ENCODE data around the gene TMEM9.

Gene TMEM9

DNA sequence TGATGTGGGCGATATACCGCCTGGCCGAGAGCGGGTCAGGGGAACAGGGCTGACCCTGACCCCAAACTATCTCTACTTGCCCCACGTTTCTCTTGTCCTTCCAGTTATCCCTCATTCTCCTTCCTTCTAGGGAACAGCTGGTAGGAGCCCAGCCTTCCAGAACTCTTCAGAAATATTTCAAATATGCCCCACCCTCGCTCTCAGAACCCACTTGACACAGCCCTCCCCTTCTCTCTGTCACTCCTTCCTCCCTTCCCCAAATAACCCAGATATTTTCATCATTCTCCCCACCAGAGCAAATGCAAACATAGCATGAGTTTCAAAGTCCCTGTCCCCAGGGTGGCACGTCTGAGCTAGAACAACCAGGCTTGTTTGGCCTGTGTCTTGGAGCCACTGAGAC is 43.1 kb downstream of the TMEM9 start:
- peaks cover 3% of the 10 kb centered on the region for H3K4me1 ChIP-seq (ENCODE audit: control insufficient read depth, insufficient read depth, low read length)
- peaks cover 68% of the 10 kb centered on the region for H3K27me3 ChIP-seq (ENCODE audit: control insufficient read depth, insufficient read depth, low read length)
- no peaks in the 10 kb centered on the region for H3K9me3 ChIP-seq (replicated peaks; ENCODE audit: low read length)
- no peaks in the 10 kb centered on the region for H3K36me3 ChIP-seq (ENCODE audit: insufficient read depth, low read length)
- no peak overlapping the region for H3K4me3 ChIP-seq (ENCODE audit: low read length)
- H3K9ac ChIP-seq (ENCODE audit: low read depth, low read length), result no peak overlapping the region
- H3K4me2 ChIP-seq (ENCODE audit: low read length), result no peak overlapping the region

DNA sequence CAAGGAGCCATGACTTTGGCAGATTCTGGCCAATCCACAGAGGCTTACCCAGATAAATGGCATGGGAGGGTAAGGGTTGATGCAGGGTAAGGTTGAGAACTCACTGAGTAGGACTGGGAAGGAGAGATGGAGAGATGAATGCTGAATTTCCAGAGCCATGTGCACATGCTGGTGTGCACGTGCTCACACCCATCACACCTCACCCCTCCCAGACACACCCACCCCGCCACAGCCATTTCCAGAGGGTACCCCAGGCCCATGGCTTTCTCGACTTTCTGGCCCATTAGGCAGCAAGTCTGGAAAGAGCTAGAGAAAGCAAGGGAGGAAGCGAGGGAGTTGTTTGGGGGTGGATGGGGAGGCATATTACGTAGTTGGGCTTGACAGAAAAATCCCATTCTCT is 43.7 kb downstream of the TMEM9 start:
- no peak overlapping the region for H3K4me2 ChIP-seq (ENCODE audit: low read length)
- no peak overlapping the region for H3K4me3 ChIP-seq (ENCODE audit: low read length)
- H3K36me3 ChIP-seq (ENCODE audit: insufficient read depth, low read length), result no peaks in the 10 kb centered on the region
- peaks cover 3% of the 10 kb centered on the region for H3K4me1 ChIP-seq (ENCODE audit: control insufficient read depth, insufficient read depth, low read length)
- H3K9ac ChIP-seq (ENCODE audit: low read depth, low read length), result no peak overlapping the region
- H3K9me3 ChIP-seq (replicated peaks; ENCODE audit: low read length), result no peaks in the 10 kb centered on the region
- H3K27me3 ChIP-seq (ENCODE audit: control insufficient read depth, insufficient read depth, low read length), result peaks cover 67% of the 10 kb centered on the region

DNA sequence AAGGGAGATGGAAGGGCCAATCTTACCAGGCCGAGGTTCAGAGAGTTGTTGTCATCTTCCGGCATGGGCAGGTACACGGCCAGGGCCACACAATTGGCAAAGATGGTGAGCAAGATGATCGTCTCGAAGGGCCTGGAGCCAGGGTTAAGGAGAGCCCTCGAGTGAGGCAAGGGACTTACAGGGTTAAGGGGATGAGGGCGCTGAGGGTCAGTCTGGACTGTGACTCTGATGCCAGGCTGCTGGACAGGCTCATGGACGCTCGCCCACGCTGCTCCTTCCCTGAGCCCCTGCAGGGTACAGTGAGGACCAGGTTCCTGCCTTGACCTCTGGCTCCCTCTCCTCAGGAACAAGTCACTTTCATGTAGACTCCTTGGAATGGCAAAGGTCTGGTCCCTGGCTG is 44.1 kb downstream of the TMEM9 start:
- peaks cover 3% of the 10 kb centered on the region for H3K4me1 ChIP-seq (ENCODE audit: control insufficient read depth, insufficient read depth, low read length)
- no peak overlapping the region for H3K4me3 ChIP-seq (ENCODE audit: low read length)
- H3K9ac ChIP-seq (ENCODE audit: low read depth, low read length), result no peak overlapping the region
- no peak overlapping the region for H3K4me2 ChIP-seq (ENCODE audit: low read length)
- no peaks in the 10 kb centered on the region for H3K36me3 ChIP-seq (ENCODE audit: insufficient read depth, low read length)
- H3K9me3 ChIP-seq (replicated peaks; ENCODE audit: low read length), result no peaks in the 10 kb centered on the region
- H3K27me3 ChIP-seq (ENCODE audit: control insufficient read depth, insufficient read depth, low read length), result peaks cover 71% of the 10 kb centered on the region

DNA sequence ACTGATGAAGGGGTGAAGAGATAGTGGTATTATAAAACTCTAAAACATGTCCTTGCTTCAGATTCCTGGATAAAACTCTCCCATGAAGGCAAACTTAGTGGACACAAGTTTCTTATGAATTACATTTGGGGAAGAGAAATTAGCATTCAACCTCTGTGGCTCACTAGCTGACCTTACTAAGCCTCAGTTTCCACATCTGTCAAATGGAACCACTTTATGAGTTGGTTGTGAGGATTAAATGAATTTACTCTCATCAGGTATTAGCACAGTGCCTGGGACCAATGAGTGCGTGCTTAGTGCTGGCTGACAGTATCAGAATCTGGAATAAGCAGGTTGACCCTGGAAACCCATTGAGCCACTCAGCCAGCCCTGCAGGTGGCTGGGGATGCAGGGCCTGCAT is 44.6 kb downstream of the TMEM9 start:
- Histone ChIP-seq H3K4me1 (ENCODE audit: control insufficient read depth, insufficient read depth, low read length) (peaks cover 3% of the 10 kb centered on the region), H3K4me2 (ENCODE audit: low read length) (no peak overlapping the region), H3K4me3 (ENCODE audit: low read length) (no peak overlapping the region), H3K9me3 (replicated peaks; ENCODE audit: low read length) (no peaks in the 10 kb centered on the region), H3K36me3 (ENCODE audit: insufficient read depth, low read length) (no peaks in the 10 kb centered on the region), H3K27me3 (ENCODE audit: control insufficient read depth, insufficient read depth, low read length) (peaks cover 74% of the 10 kb centered on the region), H3K9ac (ENCODE audit: low read depth, low read length) (no peak overlapping the region)

GRCh38 chr1:201108614-201109013 is 45.7 kb downstream of the TMEM9 start:
- Histone ChIP-seq H3K36me3 (ENCODE audit: insufficient read depth, low read length) (no peaks in the 10 kb centered on the region), H3K4me2 (ENCODE audit: low read length) (no peak overlapping the region), H3K9me3 (replicated peaks; ENCODE audit: low read length) (no peaks in the 10 kb centered on the region), H3K27me3 (ENCODE audit: control insufficient read depth, insufficient read depth, low read length) (peaks cover 81% of the 10 kb centered on the region), H3K4me1 (ENCODE audit: control insufficient read depth, insufficient read depth, low read length) (no peaks in the 10 kb centered on the region), H3K9ac (ENCODE audit: low read depth, low read length) (no peak overlapping the region), H3K4me3 (ENCODE audit: low read length) (no peak overlapping the region)

- Histone ChIP-seq H3K36me3 (ENCODE audit: insufficient read depth, low read length) (no peaks in the 10 kb centered on the region), H3K4me2 (ENCODE audit: low read length) (no peak overlapping the region), H3K4me1 (ENCODE audit: control insufficient read depth, insufficient read depth, low read length) (no peaks in the 10 kb centered on the region), H3K27me3 (ENCODE audit: control insufficient read depth, insufficient read depth, low read length) (peaks cover 62% of the 10 kb centered on the region), H3K9ac (ENCODE audit: low read depth, low read length) (no peak overlapping the region), H3K4me3 (ENCODE audit: low read length) (no peak overlapping the region), H3K9me3 (replicated peaks; ENCODE audit: low read length) (no peaks in the 10 kb centered on the region)
Measured at GRCh38 chr1:201105688-201106087, 48.6 kb downstream of the TMEM9 start.

- no peaks in the 10 kb centered on the region for H3K4me1 ChIP-seq (ENCODE audit: control insufficient read depth, insufficient read depth, low read length)
- no peak overlapping the region for H3K4me3 ChIP-seq (ENCODE audit: low read length)
- no peaks in the 10 kb centered on the region for H3K9me3 ChIP-seq (replicated peaks; ENCODE audit: low read length)
- no peaks in the 10 kb centered on the region for H3K36me3 ChIP-seq (ENCODE audit: insufficient read depth, low read length)
- no peak overlapping the region for H3K9ac ChIP-seq (ENCODE audit: low read depth, low read length)
- peaks cover 62% of the 10 kb centered on the region for H3K27me3 ChIP-seq (ENCODE audit: control insufficient read depth, insufficient read depth, low read length)
- H3K4me2 ChIP-seq (ENCODE audit: low read length), result no peak overlapping the region
Measured at GRCh38 chr1:201104141-201104540, 50.1 kb downstream of the TMEM9 start.

- Histone ChIP-seq H3K9ac (ENCODE audit: low read depth, low read length) (no peak overlapping the region), H3K4me1 (ENCODE audit: control insufficient read depth, insufficient read depth, low read length) (no peaks in the 10 kb centered on the region), H3K4me2 (ENCODE audit: low read length) (no peak overlapping the region), H3K4me3 (ENCODE audit: low read length) (no peak overlapping the region), H3K27me3 (ENCODE audit: control insufficient read depth, insufficient read depth, low read length) (peaks cover 63% of the 10 kb centered on the region), H3K9me3 (replicated peaks; ENCODE audit: low read length) (no peaks in the 10 kb centered on the region), H3K36me3 (ENCODE audit: insufficient read depth, low read length) (no peaks in the 10 kb centered on the region)
Measured at GRCh38 chr1:201103666-201104065, 50.6 kb downstream of the TMEM9 start.

DNA sequence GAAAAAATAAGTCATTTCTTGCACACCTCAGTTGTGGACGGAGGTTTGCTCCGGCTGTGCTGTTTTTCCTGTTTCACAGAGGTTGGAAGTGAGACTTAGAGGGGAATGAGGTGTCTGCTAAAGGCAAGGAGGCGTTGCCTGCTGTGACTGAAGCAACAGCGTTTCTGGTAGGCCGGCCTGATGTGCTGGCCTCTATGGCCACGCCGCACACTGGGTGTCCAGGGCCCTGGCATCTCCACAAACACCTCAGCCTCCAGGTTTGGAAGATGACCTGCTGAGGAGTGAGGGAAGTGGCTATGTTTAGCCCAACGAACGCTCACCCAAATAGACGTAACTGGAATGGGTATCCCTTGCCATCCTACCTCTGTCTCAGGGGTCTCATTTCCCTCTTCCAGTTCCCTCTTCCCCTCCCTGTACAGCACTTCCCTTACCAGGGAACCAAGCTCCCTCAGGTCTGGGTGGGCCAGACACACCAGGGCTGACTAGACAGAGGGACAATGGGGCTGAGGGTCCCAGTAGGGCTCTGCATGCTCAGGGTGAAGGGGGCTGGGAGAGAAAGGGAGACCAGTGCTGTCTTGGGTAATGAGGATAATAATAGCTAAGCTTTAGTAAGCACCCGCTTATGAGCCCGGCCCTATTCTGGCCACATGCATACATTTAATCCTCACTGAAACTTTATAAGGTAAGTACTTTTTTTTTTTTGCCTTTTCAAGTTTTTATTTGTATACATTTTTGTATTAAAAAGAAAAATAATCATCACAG is 53.9 kb downstream of the TMEM9 start:
- Histone ChIP-seq H3K9ac (ENCODE audit: low read depth, low read length) (no peak overlapping the region), H3K4me2 (ENCODE audit: low read length) (no peak overlapping the region), H3K4me3 (ENCODE audit: low read length) (no peak overlapping the region), H3K9me3 (replicated peaks; ENCODE audit: low read length) (no peaks in the 10 kb centered on the region), H3K4me1 (ENCODE audit: control insufficient read depth, insufficient read depth, low read length) (peaks cover 8% of the 10 kb centered on the region), H3K27me3 (ENCODE audit: control insufficient read depth, insufficient read depth, low read length) (peaks cover 69% of the 10 kb centered on the region), H3K36me3 (ENCODE audit: insufficient read depth, low read length) (no peaks in the 10 kb centered on the region)

GRCh38 chr1:201098992-201099677 is 55.1 kb downstream of the TMEM9 start:
- H3K9me3 ChIP-seq (replicated peaks; ENCODE audit: low read length), result no peaks in the 10 kb centered on the region
- H3K36me3 ChIP-seq (ENCODE audit: insufficient read depth, low read length), result no peaks in the 10 kb centered on the region
- H3K27me3 ChIP-seq (ENCODE audit: control insufficient read depth, insufficient read depth, low read length), result peaks cover 57% of the 10 kb centered on the region
- no peak overlapping the region for H3K9ac ChIP-seq (ENCODE audit: low read depth, low read length)
- no peak overlapping the region for H3K4me2 ChIP-seq (ENCODE audit: low read length)
- peaks cover 8% of the 10 kb centered on the region for H3K4me1 ChIP-seq (ENCODE audit: control insufficient read depth, insufficient read depth, low read length)
- H3K4me3 ChIP-seq (ENCODE audit: low read length), result no peak overlapping the region

- Histone ChIP-seq H3K4me2 (ENCODE audit: low read length) (no peak overlapping the region), H3K4me3 (ENCODE audit: low read length) (no peak overlapping the region), H3K9me3 (replicated peaks; ENCODE audit: low read length) (no peaks in the 10 kb centered on the region), H3K36me3 (ENCODE audit: insufficient read depth, low read length) (no peaks in the 10 kb centered on the region), H3K9ac (ENCODE audit: low read depth, low read length) (no peak overlapping the region), H3K4me1 (ENCODE audit: control insufficient read depth, insufficient read depth, low read length) (peaks cover 8% of the 10 kb centered on the region), H3K27me3 (ENCODE audit: control insufficient read depth, insufficient read depth, low read length) (peaks cover 63% of the 10 kb centered on the region)
Measured at GRCh38 chr1:201096977-201097856, 57.1 kb downstream of the TMEM9 start.
